Measurements from ENCODE around the gene ALG10.
"Not testable (repeated sequence)": the region's sequence is repeated elsewhere in the genome, so short reads cannot be mapped to it uniquely, and the experiment has no call there.

Gene ALG10

GRCh38 chr12:34033628-34034296, 11.5 kb downstream of the ALG10 start:
- Histone ChIP-seq H3K79me2 (ENCODE audit: insufficient read depth, low read length) (no peaks in the 10 kb centered on the region), H3K27me3 (ENCODE audit: insufficient read depth, low read length) (no peaks in the 10 kb centered on the region), H4K20me1 (ENCODE audit: insufficient read depth, low read length) (no peaks in the 10 kb centered on the region), H3K4me1 (ENCODE audit: insufficient read depth, low read length, severe bottlenecking) (no peaks in the 10 kb centered on the region), H3F3A (ENCODE audit: insufficient read depth, low read length) (peaks cover 4% of the 10 kb centered on the region; the same call in 1 of the 2 replicates), H3K9me3 (ENCODE audit: low read length) (no peaks in the 10 kb centered on the region), H3K4me3 (ENCODE audit: low read depth, low read length, poor library complexity, severe bottlenecking) (no peak overlapping the region), H3K27ac (ENCODE audit: low read depth, low read length, poor library complexity, severe bottlenecking) (no peak overlapping the region), H3K36me3 (ENCODE audit: insufficient read depth, low read length) (no peaks in the 10 kb centered on the region), H3K9me2 (ENCODE audit: low read depth, low read length) (no peaks in the 10 kb centered on the region), H3K4me2 (ENCODE audit: low read length) (no peak overlapping the region), H3K9ac (ENCODE audit: low read length) (no peak overlapping the region), H2AFZ (ENCODE audit: low read length) (no peak overlapping the region)
- TF ChIP-seq, protein P1, sequence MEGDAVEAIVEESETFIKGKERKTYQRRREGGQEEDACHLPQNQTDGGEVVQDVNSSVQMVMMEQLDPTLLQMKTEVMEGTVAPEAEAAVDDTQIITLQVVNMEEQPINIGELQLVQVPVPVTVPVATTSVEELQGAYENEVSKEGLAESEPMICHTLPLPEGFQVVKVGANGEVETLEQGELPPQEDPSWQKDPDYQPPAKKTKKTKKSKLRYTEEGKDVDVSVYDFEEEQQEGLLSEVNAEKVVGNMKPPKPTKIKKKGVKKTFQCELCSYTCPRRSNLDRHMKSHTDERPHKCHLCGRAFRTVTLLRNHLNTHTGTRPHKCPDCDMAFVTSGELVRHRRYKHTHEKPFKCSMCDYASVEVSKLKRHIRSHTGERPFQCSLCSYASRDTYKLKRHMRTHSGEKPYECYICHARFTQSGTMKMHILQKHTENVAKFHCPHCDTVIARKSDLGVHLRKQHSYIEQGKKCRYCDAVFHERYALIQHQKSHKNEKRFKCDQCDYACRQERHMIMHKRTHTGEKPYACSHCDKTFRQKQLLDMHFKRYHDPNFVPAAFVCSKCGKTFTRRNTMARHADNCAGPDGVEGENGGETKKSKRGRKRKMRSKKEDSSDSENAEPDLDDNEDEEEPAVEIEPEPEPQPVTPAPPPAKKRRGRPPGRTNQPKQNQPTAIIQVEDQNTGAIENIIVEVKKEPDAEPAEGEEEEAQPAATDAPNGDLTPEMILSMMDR (IDR thresholded peaks at IDR 0.05; ENCODE audit: low read length), result peak; percentile 36
- TF ChIP-seq EZH2 (IDR thresholded peaks at IDR 0.05; ENCODE audit: borderline replicate concordance, low read length), result no peak

DNA sequence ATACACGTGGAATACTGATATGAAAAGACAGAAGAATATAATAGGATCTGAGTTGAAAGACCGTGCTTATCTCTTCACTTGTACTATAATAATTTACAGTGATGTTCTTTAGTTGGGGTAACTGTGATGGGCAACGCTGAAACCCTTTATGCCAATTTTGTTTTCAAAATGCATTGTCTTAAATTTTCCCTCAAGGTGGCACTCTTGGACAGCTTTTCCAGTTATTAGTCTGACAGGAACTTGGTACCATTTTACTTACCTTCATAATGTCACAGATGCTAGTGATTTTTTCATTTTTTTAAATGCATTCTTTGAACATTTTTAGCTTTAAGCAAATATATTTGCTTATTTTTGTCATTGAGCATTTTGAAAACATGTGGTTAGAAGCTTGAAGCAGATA, 16.1 kb downstream of the ALG10 start:
- not testable (repeated sequence) for H3K79me2 ChIP-seq (ENCODE audit: insufficient read depth, low read length)

DNA sequence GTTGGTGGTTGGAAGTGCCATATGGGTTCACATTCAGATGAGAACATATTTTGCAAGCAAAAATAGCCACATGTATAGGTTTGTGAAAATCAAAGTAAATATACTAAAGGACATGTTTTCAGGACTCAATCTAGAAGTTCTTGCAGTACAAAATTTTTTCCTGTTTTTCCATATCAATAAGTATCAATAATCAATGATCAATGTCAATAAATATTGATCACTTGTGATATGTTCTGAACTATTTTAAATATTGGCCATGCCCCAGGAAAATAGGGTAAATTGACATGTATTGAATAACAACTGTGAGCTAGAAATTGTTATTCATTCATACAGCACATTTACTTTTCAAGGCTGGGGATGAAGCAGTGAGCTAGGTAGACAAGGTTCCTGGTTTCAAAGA, 24.3 kb downstream of the ALG10 start:
- no peaks in the 10 kb centered on the region for H3K4me1 ChIP-seq (ENCODE audit: insufficient read depth, low read length, severe bottlenecking)
- no peaks in the 10 kb centered on the region for H3K79me2 ChIP-seq (ENCODE audit: insufficient read depth, low read length)
- no peaks in the 10 kb centered on the region for H3K27me3 ChIP-seq (ENCODE audit: insufficient read depth, low read length)
- H3K36me3 ChIP-seq (ENCODE audit: insufficient read depth, low read length), result no peaks in the 10 kb centered on the region
- TF ChIP-seq, protein P1 (IDR thresholded peaks at IDR 0.05; ENCODE audit: low read length), result no peak
- no peak for TF ChIP-seq EZH2 (IDR thresholded peaks at IDR 0.05; ENCODE audit: borderline replicate concordance, low read length)
- no peak overlapping the region for H3K4me2 ChIP-seq (ENCODE audit: low read length)
- H3K9me2 ChIP-seq (ENCODE audit: low read depth, low read length), result no peaks in the 10 kb centered on the region
- H2AFZ ChIP-seq (ENCODE audit: low read length), result no peak overlapping the region
- H3K27ac ChIP-seq (ENCODE audit: low read depth, low read length, poor library complexity, severe bottlenecking), result no peak overlapping the region
- H3F3A ChIP-seq (ENCODE audit: insufficient read depth, low read length), result no peaks in the 10 kb centered on the region
- no peak overlapping the region for H3K9ac ChIP-seq (ENCODE audit: low read length)
- no peaks in the 10 kb centered on the region for H3K9me3 ChIP-seq (ENCODE audit: low read length)
- H3K4me3 ChIP-seq (ENCODE audit: low read depth, low read length, poor library complexity, severe bottlenecking), result no peak overlapping the region
- no peaks in the 10 kb centered on the region for H4K20me1 ChIP-seq (ENCODE audit: insufficient read depth, low read length)

More for the DNA sequence above, 16.1 kb downstream of the ALG10 start:
- TF ChIP-seq, protein P1 (IDR thresholded peaks at IDR 0.05; ENCODE audit: low read length), result peak; percentile 41; the same call in 1 of the 2 replicates
- not testable (repeated sequence) for H3F3A ChIP-seq (ENCODE audit: insufficient read depth, low read length); H3K4me1 ChIP-seq (ENCODE audit: insufficient read depth, low read length, severe bottlenecking); H3K9me3 ChIP-seq (ENCODE audit: low read length); H3K27me3 ChIP-seq (ENCODE audit: insufficient read depth, low read length); H2AFZ ChIP-seq (ENCODE audit: low read length); H3K9me2 ChIP-seq (ENCODE audit: low read depth, low read length); H3K9ac ChIP-seq (ENCODE audit: low read length); H3K27ac ChIP-seq (ENCODE audit: low read depth, low read length, poor library complexity, severe bottlenecking); H3K4me3 ChIP-seq (ENCODE audit: low read depth, low read length, poor library complexity, severe bottlenecking); H4K20me1 ChIP-seq (ENCODE audit: insufficient read depth, low read length); H3K4me2 ChIP-seq (ENCODE audit: low read length); H3K36me3 ChIP-seq (ENCODE audit: insufficient read depth, low read length)

DNA sequence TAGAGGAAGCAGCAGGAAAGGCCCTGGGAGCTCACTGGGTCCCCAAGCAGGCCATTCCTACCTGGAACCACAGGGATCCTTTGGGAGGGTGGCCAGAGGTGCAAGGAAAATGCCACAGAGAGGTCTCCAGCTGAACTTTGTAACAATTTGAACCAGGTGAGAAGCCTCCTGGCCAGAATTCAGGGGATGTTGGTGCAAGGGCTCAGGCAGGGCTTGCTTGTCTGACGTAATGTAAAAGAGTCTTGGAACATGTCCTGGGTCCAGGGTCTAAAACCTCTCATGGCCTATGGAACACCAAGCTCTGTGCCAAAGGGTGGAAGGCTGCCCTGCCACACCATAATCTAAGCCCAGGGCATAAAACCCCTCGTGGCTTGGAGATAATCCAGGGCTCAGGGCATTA, 25.6 kb downstream of the ALG10 start:
- H3F3A ChIP-seq (ENCODE audit: insufficient read depth, low read length); H3K4me3 ChIP-seq (ENCODE audit: low read depth, low read length, poor library complexity, severe bottlenecking); H3K4me1 ChIP-seq (ENCODE audit: insufficient read depth, low read length, severe bottlenecking); H3K27me3 ChIP-seq (ENCODE audit: insufficient read depth, low read length); H3K4me2 ChIP-seq (ENCODE audit: low read length); H3K9me3 ChIP-seq (ENCODE audit: low read length); H2AFZ ChIP-seq (ENCODE audit: low read length); H3K27ac ChIP-seq (ENCODE audit: low read depth, low read length, poor library complexity, severe bottlenecking); H3K9ac ChIP-seq (ENCODE audit: low read length); H3K79me2 ChIP-seq (ENCODE audit: insufficient read depth, low read length); H3K9me2 ChIP-seq (ENCODE audit: low read depth, low read length); H3K36me3 ChIP-seq (ENCODE audit: insufficient read depth, low read length); H4K20me1 ChIP-seq (ENCODE audit: insufficient read depth, low read length): not testable (repeated sequence)
